Measurements from ENCODE around the gene PRAMEF1.
A peak's percentile ranks its signal among the peaks of the same experiment; 100 is the strongest.
"Not testable (repeated sequence)": the region's sequence is repeated elsewhere in the genome, so short reads cannot be mapped to it uniquely, and the experiment has no call there.

PRAMEF1 gene, protein sequence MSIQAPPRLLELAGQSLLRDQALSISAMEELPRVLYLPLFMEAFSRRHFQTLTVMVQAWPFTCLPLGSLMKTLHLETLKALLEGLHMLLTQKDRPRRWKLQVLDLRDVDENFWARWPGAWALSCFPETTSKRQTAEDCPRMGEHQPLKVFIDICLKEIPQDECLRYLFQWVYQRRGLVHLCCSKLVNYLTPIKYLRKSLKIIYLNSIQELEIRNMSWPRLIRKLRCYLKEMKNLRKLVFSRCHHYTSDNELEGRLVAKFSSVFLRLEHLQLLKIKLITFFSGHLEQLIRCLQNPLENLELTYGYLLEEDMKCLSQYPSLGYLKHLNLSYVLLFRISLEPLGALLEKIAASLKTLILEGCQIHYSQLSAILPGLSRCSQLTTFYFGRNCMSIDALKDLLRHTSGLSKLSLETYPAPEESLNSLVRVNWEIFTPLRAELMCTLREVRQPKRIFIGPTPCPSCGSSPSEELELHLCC

DNA sequence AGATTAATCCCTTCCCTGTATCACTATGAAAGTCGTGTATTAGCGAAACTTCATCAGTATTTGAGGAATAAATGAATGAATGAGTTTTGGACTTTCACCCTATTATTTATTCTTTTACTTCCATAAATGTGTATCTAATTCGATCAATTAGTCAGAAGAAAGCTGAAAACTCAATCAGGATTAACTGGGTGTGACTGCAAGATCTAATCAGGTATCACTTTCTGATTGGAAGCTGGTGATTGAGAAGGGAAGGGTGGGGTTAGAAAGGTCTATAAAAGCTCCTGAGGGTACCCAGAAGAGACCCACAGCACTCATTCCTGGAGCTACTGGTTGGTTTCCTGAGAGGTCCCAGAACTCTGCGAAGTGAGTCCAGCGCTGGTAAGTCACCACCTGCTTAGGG is at the start of gene PRAMEF1:
Gene PRAMEF1 (plus strand): TSS at position 301 of the 400 bp plus-strand sequence. CDS start 1,831 bp downstream, outside the sequence.
- not testable (repeated sequence) for DNase-seq

- no peak for DNase-seq
These were observed 49.3 kb upstream of the PRAMEF1 start for GRCh38 chr1:12741946-12742345.

DNA sequence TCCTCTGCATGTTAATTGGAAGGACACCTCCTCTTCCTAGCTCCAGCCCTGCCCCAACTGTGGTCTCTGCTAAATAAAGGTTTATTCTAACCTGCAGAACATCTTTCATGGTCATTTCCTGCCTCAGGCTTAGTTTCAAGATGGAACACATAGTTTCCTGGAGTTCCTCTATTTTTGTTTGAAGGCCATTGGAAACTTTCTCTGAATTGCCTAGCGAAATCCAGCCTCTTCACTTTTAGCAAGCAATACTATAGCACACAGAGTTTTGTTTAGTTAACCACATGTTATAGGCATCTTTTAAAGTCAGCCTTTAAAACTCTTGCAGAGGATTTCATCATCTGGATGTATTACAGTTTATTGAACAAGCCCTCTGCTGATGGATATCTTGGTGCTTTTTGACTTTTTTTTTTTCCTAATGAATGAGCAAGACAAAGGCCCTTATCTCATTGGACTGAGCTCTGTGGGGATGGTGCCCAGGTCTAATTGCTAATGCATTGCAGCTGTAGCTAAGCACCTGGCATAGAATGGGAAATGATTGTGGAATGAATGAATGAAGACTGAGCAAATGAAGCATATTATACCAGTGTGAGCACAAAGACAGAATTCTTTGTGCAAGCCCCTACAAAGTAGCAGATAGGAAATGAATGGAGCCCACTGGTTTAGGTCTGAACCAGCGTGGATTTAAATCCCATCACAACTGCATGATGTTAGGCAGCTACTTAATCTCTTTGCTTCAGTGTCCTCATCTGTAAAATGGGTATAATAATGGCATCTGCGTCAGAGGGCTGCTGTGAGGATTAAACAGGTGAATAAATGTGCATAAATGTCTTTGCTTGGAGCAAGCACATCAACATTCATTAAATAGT is 45.8 kb upstream of the PRAMEF1 start:
- DNase-seq = no peak

DNA sequence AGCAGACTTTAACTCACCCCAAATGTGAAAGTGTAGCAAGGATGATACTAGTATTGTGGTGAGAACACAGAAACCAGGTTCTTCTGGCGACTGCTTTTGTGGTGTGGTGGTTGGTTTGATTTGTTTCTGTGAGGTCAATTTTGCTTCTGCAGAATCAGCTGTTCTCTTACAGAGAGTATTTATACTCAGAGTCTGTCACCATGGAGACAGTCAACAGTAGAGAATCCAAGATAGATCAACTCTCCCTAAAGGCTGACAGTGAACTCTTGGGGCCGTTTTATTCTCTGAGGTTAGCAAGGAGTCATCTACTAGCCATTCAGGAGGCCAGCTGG is 45.2 kb upstream of the PRAMEF1 start, which contains the start of gene CFAP107:
Gene CFAP107 (plus strand): TSS at position 209 of the 332 bp plus-strand sequence. CDS start 231 bp downstream, outside the sequence.
- DNase-seq = peak; percentile 35

- DNase-seq = no peak
These were observed 42.3 kb upstream of the PRAMEF1 start for GRCh38 chr1:12748778-12749355.

DNA sequence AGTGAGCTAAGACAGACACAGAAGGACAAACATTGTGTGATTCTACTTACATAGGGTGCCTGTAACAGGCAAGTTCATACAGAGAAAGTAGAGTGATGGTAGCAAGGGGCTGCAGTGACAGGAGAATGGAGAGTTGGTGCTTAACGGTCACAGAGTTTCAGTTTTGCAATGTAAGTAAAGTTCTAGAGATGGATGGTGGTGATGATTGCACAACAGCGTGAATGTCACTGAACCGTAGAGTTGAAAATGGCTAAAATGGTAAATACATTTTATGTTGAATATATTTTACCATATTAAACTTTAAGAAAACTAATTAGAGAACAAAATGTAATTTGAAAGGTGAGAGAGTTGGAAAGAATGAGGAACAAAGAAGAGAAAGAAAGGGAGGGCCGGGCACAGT is 36.5 kb upstream of the PRAMEF1 start:
- DNase-seq = no peak

GRCh38 chr1:12756273-12756672 is 34.9 kb upstream of the PRAMEF1 start:
- DNase-seq = no peak

GRCh38 chr1:12756768-12757413 is 34.3 kb upstream of the PRAMEF1 start:
- DNase-seq = no peak

DNA sequence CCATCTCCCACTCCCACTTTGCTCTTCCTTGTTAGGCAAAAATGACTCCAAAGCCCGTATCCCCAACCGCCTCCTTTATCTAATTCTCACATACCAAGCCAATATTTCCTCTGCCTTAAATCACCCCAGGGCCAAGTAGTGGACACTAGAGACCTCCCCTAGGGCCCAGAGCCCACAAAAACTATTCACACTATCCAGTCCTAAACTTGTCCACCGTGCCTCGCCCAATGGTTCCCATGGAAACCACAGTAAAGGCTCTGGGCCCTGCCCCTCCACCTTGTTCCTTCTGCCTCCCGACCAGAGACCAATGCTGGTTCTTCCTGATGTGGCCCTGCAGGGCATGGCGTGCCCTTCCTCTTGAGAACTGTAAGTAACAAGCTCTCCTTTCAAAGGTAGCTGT is 33.4 kb upstream of the PRAMEF1 start:
- DNase-seq = no peak

DNA sequence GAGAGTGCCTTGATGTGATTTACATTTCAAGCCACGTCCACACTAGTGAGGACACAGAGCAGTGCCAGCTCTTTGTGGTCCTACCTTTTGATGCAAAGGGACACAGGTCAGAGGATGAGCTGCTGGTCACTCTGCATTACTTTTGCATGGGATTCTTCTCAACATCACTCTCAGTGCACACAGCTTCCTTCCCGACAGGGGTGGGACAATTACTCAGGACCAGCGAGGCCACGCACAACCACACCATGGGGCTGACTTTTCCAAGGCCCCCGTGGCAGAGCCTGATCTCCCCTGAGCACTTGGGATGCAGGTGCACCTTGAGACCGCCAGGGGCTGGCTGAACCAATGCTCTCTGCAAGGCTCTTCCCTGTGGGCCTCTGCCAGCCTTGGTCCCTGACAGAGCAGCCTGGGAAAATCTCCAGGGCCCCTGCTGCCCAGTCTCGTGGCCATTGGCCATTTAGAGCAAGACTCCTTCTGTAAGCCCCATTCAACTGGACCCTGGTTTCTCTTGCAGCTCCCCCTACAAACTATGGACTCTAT is 30.9 kb upstream of the PRAMEF1 start:
- no peak for DNase-seq

DNA sequence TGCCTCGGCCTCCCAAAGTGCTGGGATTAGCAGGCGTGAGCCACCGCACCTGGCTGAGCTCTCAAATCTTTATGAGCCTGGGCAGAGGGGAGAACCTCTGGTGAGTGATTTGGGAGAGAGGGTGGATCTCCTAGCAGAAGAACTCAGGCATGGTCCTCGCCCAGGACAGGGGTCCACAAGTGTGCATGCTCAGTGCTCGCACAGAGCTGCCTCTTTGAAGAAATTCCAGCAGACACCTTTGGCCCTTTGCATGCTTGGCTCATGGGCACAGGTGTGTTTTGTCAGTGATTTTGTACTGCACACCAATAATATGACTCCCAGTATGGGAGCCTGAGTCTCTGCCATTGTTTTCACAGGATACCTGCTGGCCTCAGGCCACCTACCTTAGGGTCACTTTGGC is 29.4 kb upstream of the PRAMEF1 start:
- DNase-seq = no peak

DNA sequence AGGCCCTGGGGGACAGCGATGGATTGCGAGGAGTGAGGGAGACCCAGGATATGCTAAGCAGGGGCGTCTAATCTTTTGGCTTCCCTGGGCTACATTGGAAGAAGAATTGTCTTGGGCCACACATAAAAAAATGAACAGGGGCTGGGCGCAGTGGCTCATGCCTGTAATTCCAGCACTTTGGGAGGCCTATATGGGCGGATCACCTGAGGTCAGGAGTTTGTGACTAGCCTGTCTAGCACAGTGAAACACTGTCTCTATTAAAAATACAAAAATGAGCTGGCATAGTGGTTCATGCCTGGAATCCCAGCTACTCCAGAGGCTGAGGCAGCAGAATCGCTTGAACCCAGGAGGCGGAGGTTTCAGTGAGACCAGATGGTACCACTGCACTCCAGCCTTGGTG is 28.4 kb upstream of the PRAMEF1 start:
- no peak for DNase-seq

- no peak for DNase-seq
These were observed 27.7 kb upstream of the PRAMEF1 start for GRCh38 chr1:12763479-12763878.

DNA sequence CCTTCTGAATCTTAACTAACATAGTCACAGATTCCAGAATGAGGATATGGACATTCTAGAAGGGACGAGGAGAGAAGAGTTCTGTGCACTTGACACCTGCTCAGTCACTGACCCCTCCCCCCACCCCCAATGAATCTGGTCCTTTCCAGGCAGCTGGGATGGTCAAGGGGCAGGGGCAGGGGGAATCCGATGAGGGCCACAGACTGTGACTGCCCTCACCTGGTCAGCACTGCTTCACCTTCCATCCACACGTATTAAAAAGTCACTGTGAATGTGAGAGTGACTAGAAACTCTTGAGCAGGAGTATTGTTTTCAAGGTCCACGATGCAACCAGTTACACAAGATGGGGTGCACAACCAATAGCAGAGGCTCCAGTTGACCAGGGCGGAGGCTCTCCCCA is 27.2 kb upstream of the PRAMEF1 start:
- DNase-seq = no peak

DNA sequence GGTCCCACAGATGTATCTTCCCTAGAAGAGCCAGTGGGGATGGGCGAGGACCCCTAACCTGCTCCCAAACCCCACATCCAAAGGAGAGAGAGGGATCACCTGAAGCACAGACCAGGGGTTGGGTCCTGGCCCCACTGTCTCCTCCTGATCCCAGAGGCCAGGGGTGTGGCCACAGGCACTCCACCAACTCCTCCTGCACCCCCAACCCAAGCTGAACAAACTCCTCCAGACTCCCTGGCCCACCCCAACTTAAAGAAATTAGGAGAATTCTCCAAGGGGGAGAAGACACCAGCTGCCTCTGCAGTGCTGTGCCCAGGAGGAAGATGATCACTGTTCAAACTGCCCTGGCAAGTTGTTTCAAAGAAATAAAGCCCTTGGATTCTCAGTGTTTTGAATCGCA is 22.2 kb upstream of the PRAMEF1 start:
- DNase-seq = no peak

GRCh38 chr1:12769976-12770505 is 21.2 kb upstream of the PRAMEF1 start:
- DNase-seq = no peak

DNA sequence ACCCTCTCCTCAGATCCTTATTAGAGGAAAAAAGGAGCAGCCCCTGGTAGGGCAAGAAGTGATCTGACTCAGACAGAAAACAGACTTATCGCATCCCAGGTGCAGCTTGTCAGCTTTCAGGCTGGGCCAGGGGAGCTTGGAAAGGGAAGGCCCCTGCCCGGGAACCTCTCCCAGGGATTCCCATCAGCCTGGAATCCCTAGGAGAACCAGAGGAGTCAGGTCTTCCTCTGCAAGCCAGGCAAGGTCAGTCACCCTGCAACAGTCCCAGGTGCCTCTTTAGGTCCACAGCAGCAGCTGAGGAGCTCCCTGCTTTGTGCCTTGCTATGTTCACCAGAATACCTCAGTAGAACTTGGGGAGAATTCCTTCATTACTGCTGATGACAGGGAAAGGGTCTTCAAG is 20.6 kb upstream of the PRAMEF1 start:
- no peak for DNase-seq

DNA sequence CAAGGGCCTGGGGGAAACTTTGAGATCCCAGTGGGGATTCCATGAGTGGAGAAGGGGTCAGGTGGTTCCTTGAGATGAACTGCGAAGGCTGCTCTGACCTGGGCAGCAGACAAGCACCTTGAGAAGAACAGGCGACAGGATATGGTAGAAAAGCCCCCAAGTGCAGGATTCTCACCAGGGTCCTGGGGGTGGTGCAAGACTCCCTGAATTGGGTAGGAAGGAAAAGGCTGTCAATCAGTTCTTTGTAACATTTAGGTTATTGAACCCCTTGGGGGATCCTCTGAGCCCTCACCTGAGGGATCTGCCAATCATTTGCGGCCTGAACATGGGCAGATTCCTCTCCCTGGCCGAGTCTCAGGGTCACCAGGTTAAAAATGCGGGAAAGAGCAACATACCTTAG is 20.0 kb upstream of the PRAMEF1 start:
- DNase-seq = no peak

DNA sequence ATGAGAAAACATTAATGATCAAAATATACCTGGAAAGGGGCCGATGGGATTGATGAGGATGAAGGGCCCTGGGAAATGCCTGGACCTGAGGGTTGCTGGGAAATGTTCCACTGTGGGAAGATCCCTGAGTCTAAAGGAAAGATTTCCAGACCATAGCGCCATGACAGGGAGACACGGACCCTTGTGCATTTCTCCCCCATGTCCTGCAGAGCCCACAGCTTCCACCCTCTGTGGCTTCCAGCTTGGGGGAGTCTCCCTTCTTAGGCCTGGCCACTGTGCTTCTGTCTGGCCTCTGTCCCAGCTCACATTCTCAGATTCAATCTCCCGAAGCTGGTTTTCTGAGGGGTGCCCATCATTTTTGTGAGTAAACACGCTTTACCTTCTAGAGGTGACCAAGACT is 18.7 kb upstream of the PRAMEF1 start:
- DNase-seq = no peak

GRCh38 chr1:12773438-12773837 is 17.8 kb upstream of the PRAMEF1 start, which contains the start of gene PRAMEF12:
PRAMEF12 (plus strand) TSS chr1:12773738; CDS start chr1:12774868, 1,130 bp downstream.
- no peak for DNase-seq

DNA sequence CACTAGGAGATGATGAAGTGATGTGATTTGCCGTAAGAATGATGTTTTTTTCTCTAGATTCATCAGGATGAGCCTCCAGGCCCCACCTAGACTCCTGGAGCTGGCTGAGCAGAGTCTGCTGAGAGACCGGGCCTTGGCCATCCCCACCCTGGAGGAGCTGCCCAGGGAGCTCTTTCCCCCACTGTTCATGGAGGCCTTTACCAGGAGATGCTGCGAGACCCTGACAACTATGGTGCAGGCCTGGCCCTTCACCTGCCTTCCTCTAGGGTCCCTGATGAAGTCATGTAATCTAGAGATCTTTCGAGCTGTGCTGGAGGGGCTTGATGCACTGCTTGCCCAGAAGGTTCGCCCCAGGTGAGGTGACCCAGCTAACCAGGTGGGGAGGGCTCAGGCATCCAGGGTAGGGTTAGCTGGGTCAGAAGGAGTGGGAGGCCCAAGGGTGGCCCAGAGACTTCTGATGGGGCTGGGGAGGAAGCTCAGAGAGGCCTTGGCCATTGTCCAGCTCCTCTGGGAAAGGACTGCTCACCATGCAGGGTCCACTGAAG is 16.3 kb upstream of the PRAMEF1 start:
- no peak for DNase-seq

DNA sequence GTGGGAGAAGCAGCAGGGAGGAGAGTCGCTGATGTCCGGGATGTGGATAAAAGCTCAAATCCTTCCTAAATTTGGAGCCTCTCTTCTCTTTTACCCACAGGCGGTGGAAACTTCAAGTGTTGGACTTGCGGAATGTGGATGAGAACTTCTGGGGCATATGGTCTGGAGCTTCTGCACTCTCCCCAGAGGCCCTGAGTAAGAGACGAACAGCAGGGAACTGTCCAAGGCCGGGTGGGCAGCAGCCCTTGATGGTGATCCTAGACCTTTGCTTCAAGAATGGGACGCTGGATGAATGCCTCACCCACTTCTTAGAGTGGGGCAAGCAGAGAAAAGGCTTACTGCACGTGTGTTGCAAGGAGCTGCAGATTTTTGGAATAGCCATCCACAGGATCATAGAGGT is 15.8 kb upstream of the PRAMEF1 start:
- no peak for DNase-seq

All from DMS153 (cell line).